Measurements from ENCODE around the gene SLC39A12.

The SLC39A12 gene

DNA sequence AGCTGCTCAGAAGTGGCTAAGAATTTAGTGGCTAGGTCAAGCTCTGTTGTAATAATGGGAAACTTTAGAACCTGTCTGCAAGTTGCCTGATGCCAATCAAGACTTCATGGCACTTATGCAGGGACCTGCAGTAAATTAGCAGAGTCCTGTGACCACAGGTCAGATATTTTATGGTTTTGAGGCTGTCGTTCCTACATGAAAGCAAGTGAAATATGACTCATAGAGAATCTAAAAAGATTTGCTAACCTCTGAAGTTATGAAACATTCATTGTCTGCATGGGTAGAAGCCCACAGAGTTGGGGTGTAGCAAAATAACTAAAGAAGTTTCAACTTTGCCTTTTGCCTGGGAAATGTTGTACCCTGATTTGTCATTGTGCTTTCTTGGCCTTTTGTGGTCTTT, 32.3 kb downstream of the SLC39A12 start:
- no peak overlapping the region for H3K27ac Mint-ChIP-seq
- no peaks in the 10 kb centered on the region for H3K36me3 Mint-ChIP-seq
- no peak overlapping the region for H3K4me3 Mint-ChIP-seq
- H3K4me1 Mint-ChIP-seq, result no peaks in the 10 kb centered on the region
- H3K9me3 Mint-ChIP-seq, result peaks cover 2% of the 10 kb centered on the region
- H3K27me3 Mint-ChIP-seq, result no peaks in the 10 kb centered on the region
- ATAC-seq (ENCODE audit: low read depth), result no peak
- DNase-seq (ENCODE audit: low spot score in 2 of 2), result no peak

DNA sequence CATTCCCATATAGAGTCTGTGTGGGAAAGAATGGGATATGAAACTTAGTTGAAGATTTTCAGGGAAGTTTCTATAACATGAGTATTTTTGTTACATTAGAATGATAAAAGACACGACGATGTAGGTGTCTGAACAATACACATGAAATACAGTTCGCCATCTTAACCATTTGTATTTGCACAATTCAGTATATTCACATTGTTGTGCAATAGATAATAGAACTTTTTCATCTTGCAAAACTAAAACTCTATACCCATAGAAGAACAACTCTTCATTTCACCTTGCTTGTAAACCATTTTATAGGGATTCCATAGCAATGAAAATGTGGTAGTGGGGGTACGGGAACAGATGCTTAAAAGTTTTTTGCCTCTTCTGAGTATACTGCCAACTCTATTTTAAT, 32.8 kb downstream of the SLC39A12 start:
- no peak overlapping the region for H3K4me3 Mint-ChIP-seq
- no peak for DNase-seq (ENCODE audit: low spot score in 2 of 2)
- ATAC-seq (ENCODE audit: low read depth), result no peak
- H3K36me3 Mint-ChIP-seq, result no peaks in the 10 kb centered on the region
- H3K4me1 Mint-ChIP-seq, result no peaks in the 10 kb centered on the region
- peaks cover 2% of the 10 kb centered on the region for H3K9me3 Mint-ChIP-seq
- no peak overlapping the region for H3K27ac Mint-ChIP-seq
- H3K27me3 Mint-ChIP-seq, result no peaks in the 10 kb centered on the region

GRCh38 chr10:17989908-17990767, 38.4 kb downstream of the SLC39A12 start:
- DNase-seq (ENCODE audit: low spot score in 2 of 2), result no peak
- peaks cover 2% of the 10 kb centered on the region for H3K9me3 Mint-ChIP-seq
- peak; percentile 61 for ATAC-seq (ENCODE audit: low read depth)
- no peak overlapping the region for H3K27ac Mint-ChIP-seq
- H3K36me3 Mint-ChIP-seq, result no peaks in the 10 kb centered on the region
- peaks cover 3% of the 10 kb centered on the region for H3K4me1 Mint-ChIP-seq
- no peaks in the 10 kb centered on the region for H3K27me3 Mint-ChIP-seq
- no peak overlapping the region for H3K4me3 Mint-ChIP-seq

DNA sequence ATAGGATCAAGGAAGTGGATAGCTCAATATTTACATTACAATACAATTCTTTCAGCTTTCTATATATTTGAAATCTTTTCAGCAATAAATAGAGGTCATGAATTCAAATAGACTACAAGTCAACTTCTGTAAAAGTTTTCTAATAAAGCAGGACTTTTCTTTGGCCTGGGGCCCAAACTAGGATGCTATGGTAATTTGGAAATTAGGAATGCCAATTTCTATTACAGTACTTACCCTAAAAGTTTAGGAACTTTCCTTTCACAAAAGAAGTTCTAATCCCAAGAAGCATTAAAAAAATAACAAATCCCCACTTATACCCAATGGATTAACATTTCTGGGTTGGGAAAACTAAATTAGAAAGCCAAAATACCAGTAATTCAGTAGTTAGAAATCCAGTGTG, 40.5 kb downstream of the SLC39A12 start:
- no peak overlapping the region for H3K4me3 Mint-ChIP-seq
- no peaks in the 10 kb centered on the region for H3K27me3 Mint-ChIP-seq
- ATAC-seq (ENCODE audit: low read depth), result no peak
- H3K9me3 Mint-ChIP-seq, result peaks cover 2% of the 10 kb centered on the region
- no peak overlapping the region for H3K27ac Mint-ChIP-seq
- no peaks in the 10 kb centered on the region for H3K36me3 Mint-ChIP-seq
- H3K4me1 Mint-ChIP-seq, result peaks cover 3% of the 10 kb centered on the region
- no peak for DNase-seq (ENCODE audit: low spot score in 2 of 2)

DNA sequence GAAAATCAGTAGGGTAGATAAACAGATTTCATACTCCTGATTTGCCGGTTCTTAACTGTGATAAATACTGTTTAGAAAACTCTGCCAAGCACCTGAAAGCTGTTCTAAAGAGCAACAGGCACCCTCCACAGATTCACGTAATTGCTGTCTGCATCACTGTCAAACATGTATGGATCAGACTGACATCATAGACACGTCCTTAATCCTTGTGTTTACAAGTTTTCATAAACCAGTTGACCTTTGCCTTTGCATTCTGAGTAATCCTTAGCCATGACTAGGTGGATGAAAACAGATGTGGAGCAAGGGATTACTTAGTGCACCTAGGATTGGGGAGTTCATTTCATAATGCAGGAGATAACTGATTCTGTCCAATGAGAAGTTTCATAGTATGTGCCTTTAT, 41.6 kb downstream of the SLC39A12 start:
- Mint-ChIP-seq H3K4me3 (no peak overlapping the region), H3K27ac (no peak overlapping the region), H3K4me1 (peaks cover 3% of the 10 kb centered on the region), H3K9me3 (peaks cover 2% of the 10 kb centered on the region), H3K27me3 (no peaks in the 10 kb centered on the region), H3K36me3 (no peaks in the 10 kb centered on the region)
- DNase-seq (ENCODE audit: low spot score in 2 of 2) (no peak), ATAC-seq (ENCODE audit: low read depth) (no peak)

DNA sequence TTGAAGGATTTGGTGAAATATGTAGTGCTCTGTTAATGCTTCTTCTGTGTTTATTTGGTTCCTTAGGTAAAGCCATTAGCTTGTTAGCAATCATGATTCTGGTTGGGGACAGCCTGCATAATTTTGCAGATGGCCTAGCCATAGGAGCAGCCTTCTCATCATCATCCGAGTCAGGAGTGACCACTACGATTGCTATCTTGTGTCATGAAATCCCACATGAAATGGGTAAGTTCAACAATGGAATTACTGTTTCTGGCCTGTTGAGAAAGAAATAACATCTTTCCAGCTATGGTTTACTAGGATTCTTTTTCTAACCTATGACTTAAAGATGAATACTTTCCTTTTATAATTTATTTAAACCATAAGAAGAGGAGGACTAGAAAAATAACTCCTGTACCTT, 48.9 kb downstream of the SLC39A12 start:
- Mint-ChIP-seq H3K4me3 (no peak overlapping the region), H3K27me3 (no peaks in the 10 kb centered on the region), H3K9me3 (no peaks in the 10 kb centered on the region), H3K27ac (no peak overlapping the region), H3K4me1 (no peaks in the 10 kb centered on the region), H3K36me3 (no peaks in the 10 kb centered on the region)
- no peak for DNase-seq (ENCODE audit: low spot score in 2 of 2)
- no peak for ATAC-seq (ENCODE audit: low read depth)

GRCh38 chr10:18005445-18005780, 53.7 kb downstream of the SLC39A12 start:
- DNase-seq (ENCODE audit: low spot score in 2 of 2) (no peak), ATAC-seq (ENCODE audit: low read depth) (no peak)
- Mint-ChIP-seq H3K36me3 (no peaks in the 10 kb centered on the region), H3K4me3 (no peak overlapping the region), H3K27ac (no peak overlapping the region), H3K9me3 (no peaks in the 10 kb centered on the region), H3K27me3 (no peaks in the 10 kb centered on the region), H3K4me1 (no peaks in the 10 kb centered on the region)

GRCh38 chr10:18005781-18006456, 54.2 kb downstream of the SLC39A12 start:
- Mint-ChIP-seq H3K4me1 (no peaks in the 10 kb centered on the region), H3K27ac (no peak overlapping the region), H3K4me3 (no peak overlapping the region), H3K9me3 (no peaks in the 10 kb centered on the region), H3K36me3 (no peaks in the 10 kb centered on the region), H3K27me3 (no peaks in the 10 kb centered on the region)
- ATAC-seq (ENCODE audit: low read depth) (no peak), DNase-seq (ENCODE audit: low spot score in 2 of 2) (no peak)

DNA sequence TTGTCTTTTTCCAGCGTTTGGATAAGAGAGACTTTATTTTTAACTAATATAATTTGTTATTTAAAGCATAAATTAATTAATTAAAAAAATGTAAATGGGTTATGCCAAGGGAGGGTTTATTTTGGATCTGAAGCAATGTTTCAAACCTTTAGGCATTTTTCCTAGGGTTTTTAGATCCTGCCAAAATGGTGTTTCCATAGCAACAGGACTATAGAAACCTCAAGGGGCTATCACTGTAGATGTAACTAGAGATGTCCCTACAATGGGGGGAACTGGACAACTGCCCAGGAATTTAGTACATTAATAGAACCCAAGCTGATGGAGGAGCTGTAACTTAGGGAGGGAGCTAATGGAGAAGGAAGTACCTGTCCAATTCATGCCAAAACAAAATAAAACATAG, 57.3 kb downstream of the SLC39A12 start:
- H3K36me3 Mint-ChIP-seq, result no peaks in the 10 kb centered on the region
- no peak overlapping the region for H3K4me3 Mint-ChIP-seq
- no peak overlapping the region for H3K27ac Mint-ChIP-seq
- H3K4me1 Mint-ChIP-seq, result no peaks in the 10 kb centered on the region
- no peaks in the 10 kb centered on the region for H3K9me3 Mint-ChIP-seq
- DNase-seq (ENCODE audit: low spot score in 2 of 2) (no peak), ATAC-seq (ENCODE audit: low read depth) (no peak)
- no peaks in the 10 kb centered on the region for H3K27me3 Mint-ChIP-seq

GRCh38 chr10:18010050-18010449, 58.3 kb downstream of the SLC39A12 start:
- ATAC-seq (ENCODE audit: low read depth) (no peak), DNase-seq (ENCODE audit: low spot score in 2 of 2) (no peak)
- Mint-ChIP-seq H3K27me3 (no peaks in the 10 kb centered on the region), H3K4me3 (no peak overlapping the region), H3K27ac (no peak overlapping the region), H3K9me3 (no peaks in the 10 kb centered on the region), H3K4me1 (no peaks in the 10 kb centered on the region), H3K36me3 (no peaks in the 10 kb centered on the region)

GRCh38 chr10:18020523-18020922, 68.8 kb downstream of the SLC39A12 start:
- peaks cover 24% of the 10 kb centered on the region for H3K9me3 Mint-ChIP-seq
- H3K4me1 Mint-ChIP-seq, result no peaks in the 10 kb centered on the region
- H3K36me3 Mint-ChIP-seq, result no peaks in the 10 kb centered on the region
- no peak for DNase-seq (ENCODE audit: low spot score in 2 of 2)
- ATAC-seq (ENCODE audit: low read depth), result no peak
- H3K4me3 Mint-ChIP-seq, result no peak overlapping the region
- H3K27ac Mint-ChIP-seq, result no peak overlapping the region
- H3K27me3 Mint-ChIP-seq, result no peaks in the 10 kb centered on the region

- no peak for ATAC-seq (ENCODE audit: low read depth)
- Mint-ChIP-seq H3K27me3 (no peaks in the 10 kb centered on the region), H3K4me1 (no peaks in the 10 kb centered on the region), H3K4me3 (no peak overlapping the region), H3K27ac (no peak overlapping the region), H3K9me3 (peaks cover 25% of the 10 kb centered on the region), H3K36me3 (no peaks in the 10 kb centered on the region)
- DNase-seq (ENCODE audit: low spot score in 2 of 2), result no peak
Measured at GRCh38 chr10:18021725-18022480, 70.2 kb downstream of the SLC39A12 start.

DNA sequence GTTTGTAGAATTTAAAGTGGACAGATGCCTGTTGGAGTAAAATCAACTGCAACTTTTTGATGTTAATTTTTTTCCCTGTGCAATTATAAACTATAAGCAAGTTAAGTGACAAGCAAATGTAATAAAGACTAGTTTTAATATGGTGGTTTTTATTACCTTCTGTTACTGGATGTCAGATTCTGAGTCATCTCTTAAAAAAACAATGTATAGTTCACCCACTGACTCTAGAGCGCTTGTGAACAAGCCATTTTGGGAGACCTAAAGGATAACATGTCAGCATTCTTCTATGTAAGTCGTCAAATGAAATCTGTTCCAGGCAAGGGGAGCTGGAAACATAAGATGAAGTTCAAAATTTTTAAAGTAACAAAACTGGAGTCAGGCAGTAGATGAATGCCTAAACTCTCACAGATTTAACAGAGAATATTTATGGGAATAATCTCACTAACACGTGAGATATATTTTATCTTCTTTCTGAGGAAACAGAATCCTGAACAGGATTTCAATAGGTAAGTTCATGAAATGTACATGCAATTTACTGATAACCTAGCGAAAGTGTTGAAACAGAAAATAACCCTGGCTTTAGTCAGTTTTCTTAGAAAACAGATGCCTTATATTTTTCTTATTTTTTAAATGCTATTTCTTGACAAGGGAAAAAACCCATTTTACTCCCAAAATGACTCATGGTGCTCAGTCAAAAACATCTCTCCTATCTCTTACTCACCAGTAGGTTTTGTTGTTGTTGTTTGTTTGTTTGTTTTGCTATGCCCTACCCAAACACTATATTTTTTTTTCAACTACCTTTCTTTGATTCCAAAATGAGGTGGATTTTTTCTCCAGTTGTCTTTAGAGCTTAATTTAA, 91.7 kb downstream of the SLC39A12 start:
- H3K9me3 Mint-ChIP-seq, result no peaks in the 10 kb centered on the region
- H3K4me1 Mint-ChIP-seq, result no peaks in the 10 kb centered on the region
- H3K4me3 Mint-ChIP-seq, result no peak overlapping the region
- no peak for ATAC-seq (ENCODE audit: low read depth)
- no peak for DNase-seq (ENCODE audit: low spot score in 2 of 2)
- no peak overlapping the region for H3K27ac Mint-ChIP-seq
- no peaks in the 10 kb centered on the region for H3K36me3 Mint-ChIP-seq
- no peaks in the 10 kb centered on the region for H3K27me3 Mint-ChIP-seq

Data from memory B cell (primary cell).